Ovary (tissue), 9 donors: ENCODE measurements around the gene TF. TPM values are rescaled to one million over a fixed set of nuclear protein-coding genes. Genes with fewer than 3 reads are reported as not detected.

ENCODE experiments used
- DNase-seq, 5 donors: peaks; one replicate each; pipeline ENCODE4 v3.0.0-alpha.2; 2019 to 2020
- H3K27ac ChIP-seq, 2 donors: fragments of 200-600 bp; one replicate each; pipeline versions ENCODE4 v1.5.1 to v1.8.0; 2019 to 2022
- H3K27me3 ChIP-seq: fragments of 200-600 bp; one replicate; pipeline ENCODE4 v1.8.0; 2022
- H3K36me3 ChIP-seq: fragments of 200-600 bp; sonication (generic); one replicate; pipeline ENCODE4 v1.5.1; 2019
- H3K4me1 ChIP-seq: one replicate; pipeline ENCODE4 v1.8.1; 2013; ENCODE audit warnings: mild to moderate bottlenecking, moderate library complexity; ENCODE audit not compliant: insufficient read depth
- H3K4me3 ChIP-seq: fragments of 200-600 bp; sonication (generic); one replicate; pipeline ENCODE4 v1.5.1; 2017
- H3K9me3 ChIP-seq, 2 donors: fragments of 200-600 bp in 1 of 2; sonication (generic) in 1 of 2; one replicate each; pipeline versions ENCODE4 v1.5.1 to v1.8.1; 2013 to 2019; ENCODE audit warnings: mild to moderate bottlenecking in 1 of 2, moderate library complexity in 1 of 2
- EP300 ChIP-seq: sonication (generic); formaldehyde crosslinking; IDR thresholded peaks from one replicate; pipeline ENCODE4 v1.6.1; 2017; ENCODE audit warnings: antibody characterized with exemption
- POLR2A ChIP-seq: fragments of 450-650 bp; IDR thresholded peaks from one replicate; pipeline ENCODE4 v1.6.1; 2017; ENCODE audit warnings: antibody characterized with exemption, mild to moderate bottlenecking, moderate library complexity
- WGBS, 3 donors: extraction: QIAGEN DNeasy Blood & Tissue Kit in 1 of 3; methylation state at CpG; one replicate each; pipeline versions ENCODE4 v1.1.5 to v1.1.7; 2013 to 2017; 5-methylcytosine and 5-hydroxymethylcytosine counted together
- intact Hi-C, 4 donors: fragments of 100-400 bp; cut with DNase I; formaldehyde crosslinking; loops; one replicate each; pipeline versions ENCODE4 v1.11.0 to v1.15.1; 2022 to 2023
- polyA plus RNA-seq, 2 donors: library from polyadenylated mRNA; stranded (reverse); fragments of 200-250 nt in 1 of 2; fragments of 350-450 nt in 1 of 2; fragmentation: Illumina TruSeq in 1 of 2; extraction: RNeasy Lipid Tissue Mini Kit (QIAGEN cat#74804) in 1 of 2; gene quantifications; one replicate each; pipeline ENCODE4 v1.2.3, GENCODE V29; 2013 to 2014
- total RNA-seq, 7 donors: library from RNA; depleted of rRNA in 2 of 7; stranded (reverse); fragments of >200 nt in 2 of 7; fragmentation: NEBNext Ultra II Directional in 3 of 7; extraction: Animal tissue kit (Norgen Biotek cat#: 25700) in 3 of 7; gene quantifications; one replicate each; pipeline versions ENCODE4 v1.1.0 to v1.2.4, GENCODE V29; 2016 to 2023
- TF ChIP-seq, protein P1 (sequence below), 3 donors: fragments of 450-650 bp in 2 of 3; fragments of 200-600 bp in 1 of 3; IDR thresholded peaks; one replicate each; pipeline versions ENCODE4 v1.5.1 to v1.8.0; 2016 to 2022; ENCODE audit warnings: antibody characterized with exemption in 3 of 3, mild to moderate bottlenecking in 1 of 3
- donor health status: DM: no; HTN: no; CAD: no; lungs with moderate emphysema.
- donor health status: DM: no; HTN: no; CAD: no.
- donor health status: Bipolar disorder and iron deficiency.
- donor health status: DM: yes; HTN: yes; CAD: no.
- donor health status: DM: no; HTN: no; CAD: no.
- donor health status: DM: yes; HTN: yes; CAD: no.

The TF gene
- total and polyA plus RNA-seq, 9 donors = under 0.01 to 18.1 (median 2.0) TPM

DNA sequence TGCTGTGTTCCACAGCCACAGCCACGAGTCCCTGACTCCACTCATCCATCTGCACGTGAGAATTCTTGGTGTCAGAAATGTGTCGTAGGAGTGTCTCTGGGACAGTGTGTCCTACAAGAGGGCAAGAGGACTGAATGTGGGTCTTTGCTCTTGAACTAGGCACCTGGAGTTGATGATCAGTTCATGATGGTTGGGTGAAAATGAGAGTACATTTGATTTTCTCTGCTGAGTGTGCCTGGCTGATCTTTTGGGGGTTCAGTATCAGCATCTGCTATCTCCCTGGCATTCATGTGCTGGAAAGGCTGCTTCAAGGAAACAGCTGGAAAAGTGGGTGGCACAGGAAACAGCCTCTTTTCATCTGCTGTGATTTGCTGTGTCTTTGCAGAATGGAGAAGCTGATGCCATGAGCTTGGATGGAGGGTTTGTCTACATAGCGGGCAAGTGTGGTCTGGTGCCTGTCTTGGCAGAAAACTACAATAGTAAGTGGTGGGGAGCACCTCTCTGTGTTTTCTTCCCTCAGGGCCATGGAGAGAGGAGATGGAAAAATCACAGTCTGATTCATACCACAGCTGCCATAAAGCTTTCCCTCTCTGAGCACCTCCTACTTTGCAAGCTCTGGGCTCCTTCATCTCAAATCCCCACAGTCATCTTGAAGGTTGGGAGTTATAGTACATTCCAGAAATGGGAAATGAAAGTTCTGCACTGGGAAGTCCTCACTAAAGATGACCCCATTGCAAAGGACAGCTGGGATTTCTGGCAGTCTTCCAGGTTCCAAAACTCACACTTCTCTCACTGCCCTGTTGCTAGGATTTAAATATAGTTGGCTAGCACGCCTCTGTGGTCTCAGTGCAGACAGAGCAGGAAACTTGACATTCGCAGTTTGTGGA lies 17.8 kb downstream of the TF start:
- H3K36me3 ChIP-seq = no peaks in the 10 kb centered on the region
- WGBS, 3 donors = 55 to 60% (median 59%) methylated on average over 6 of the region's 6 CpGs
- no peaks in the 10 kb centered on the region for H3K27me3 ChIP-seq
- no peaks in the 10 kb centered on the region for H3K4me1 ChIP-seq
- TF ChIP-seq POLR2A = no peak
- TF ChIP-seq, protein P1, sequence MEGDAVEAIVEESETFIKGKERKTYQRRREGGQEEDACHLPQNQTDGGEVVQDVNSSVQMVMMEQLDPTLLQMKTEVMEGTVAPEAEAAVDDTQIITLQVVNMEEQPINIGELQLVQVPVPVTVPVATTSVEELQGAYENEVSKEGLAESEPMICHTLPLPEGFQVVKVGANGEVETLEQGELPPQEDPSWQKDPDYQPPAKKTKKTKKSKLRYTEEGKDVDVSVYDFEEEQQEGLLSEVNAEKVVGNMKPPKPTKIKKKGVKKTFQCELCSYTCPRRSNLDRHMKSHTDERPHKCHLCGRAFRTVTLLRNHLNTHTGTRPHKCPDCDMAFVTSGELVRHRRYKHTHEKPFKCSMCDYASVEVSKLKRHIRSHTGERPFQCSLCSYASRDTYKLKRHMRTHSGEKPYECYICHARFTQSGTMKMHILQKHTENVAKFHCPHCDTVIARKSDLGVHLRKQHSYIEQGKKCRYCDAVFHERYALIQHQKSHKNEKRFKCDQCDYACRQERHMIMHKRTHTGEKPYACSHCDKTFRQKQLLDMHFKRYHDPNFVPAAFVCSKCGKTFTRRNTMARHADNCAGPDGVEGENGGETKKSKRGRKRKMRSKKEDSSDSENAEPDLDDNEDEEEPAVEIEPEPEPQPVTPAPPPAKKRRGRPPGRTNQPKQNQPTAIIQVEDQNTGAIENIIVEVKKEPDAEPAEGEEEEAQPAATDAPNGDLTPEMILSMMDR (IDR thresholded peaks at IDR 0.05) = no peak
- no peak for TF ChIP-seq EP300
- intact Hi-C loops = no loop called here
- no peaks in the 10 kb centered on the region for H3K9me3 ChIP-seq
- H3K4me3 ChIP-seq = no peak overlapping the region
- H3K27ac ChIP-seq = no peak overlapping the region
- no peak for DNase-seq

DNA sequence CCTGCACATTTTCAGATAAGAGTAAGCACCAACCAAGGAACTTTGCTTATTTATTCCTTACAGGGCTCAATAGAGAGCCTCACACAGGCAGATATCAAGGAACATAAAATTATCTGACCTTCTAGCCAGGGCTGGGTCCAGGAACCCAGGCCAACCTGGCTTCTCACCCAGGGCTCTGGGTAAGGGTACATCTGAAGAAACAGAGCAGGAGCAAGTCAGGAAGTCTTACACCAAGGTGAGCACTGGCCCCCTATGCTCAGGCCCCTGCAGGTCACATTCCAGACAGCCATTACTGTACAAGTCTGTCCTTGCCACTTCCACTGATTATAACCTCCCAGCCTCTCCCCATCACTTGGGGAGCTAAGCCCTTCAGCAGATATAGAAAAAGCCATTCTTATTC lies 19.1 kb downstream of the TF start:
- Histone ChIP-seq H3K4me1 (no peaks in the 10 kb centered on the region), H3K27me3 (no peaks in the 10 kb centered on the region), H3K9me3 (no peaks in the 10 kb centered on the region), H3K4me3 (no peak overlapping the region), H3K36me3 (no peaks in the 10 kb centered on the region), H3K27ac (no peak overlapping the region)
- TF ChIP-seq, protein P1 (IDR thresholded peaks at IDR 0.05) = no peak
- TF ChIP-seq POLR2A = no peak
- TF ChIP-seq EP300 = no peak
- intact Hi-C loops = no loop called here
- DNase-seq = no peak

DNA sequence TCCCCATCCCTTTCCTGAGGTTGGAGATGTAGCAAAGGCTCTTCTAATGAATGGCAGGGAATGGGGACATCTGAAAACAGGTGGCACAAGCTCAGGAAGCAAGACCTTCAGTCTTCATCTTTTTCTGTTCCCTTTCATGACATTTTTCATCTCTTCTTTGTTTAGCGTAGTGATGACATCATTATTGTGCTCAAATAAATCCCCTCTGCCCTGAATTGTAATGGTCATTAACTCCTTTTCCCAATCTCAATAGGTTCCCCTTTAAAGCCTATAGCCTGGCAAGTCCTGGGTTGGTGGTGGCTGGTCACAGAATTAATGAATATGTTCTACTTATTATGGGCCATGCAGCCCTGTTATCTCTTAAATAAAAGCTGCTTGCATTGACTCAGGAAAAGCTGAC lies 21.4 kb downstream of the TF start:
- Histone ChIP-seq H3K4me1 (no peaks in the 10 kb centered on the region), H3K27me3 (no peaks in the 10 kb centered on the region), H3K27ac (no peak overlapping the region), H3K9me3 (no peaks in the 10 kb centered on the region), H3K36me3 (no peaks in the 10 kb centered on the region), H3K4me3 (no peak overlapping the region)
- 90 to 97% (median 94%) methylated on average over 1 of the region's 1 CpG for WGBS, 3 donors
- intact Hi-C loops = no loop called here
- TF ChIP-seq, protein P1 (IDR thresholded peaks at IDR 0.05) = no peak
- TF ChIP-seq POLR2A (no peak), EP300 (no peak)
- no peak for DNase-seq

DNA sequence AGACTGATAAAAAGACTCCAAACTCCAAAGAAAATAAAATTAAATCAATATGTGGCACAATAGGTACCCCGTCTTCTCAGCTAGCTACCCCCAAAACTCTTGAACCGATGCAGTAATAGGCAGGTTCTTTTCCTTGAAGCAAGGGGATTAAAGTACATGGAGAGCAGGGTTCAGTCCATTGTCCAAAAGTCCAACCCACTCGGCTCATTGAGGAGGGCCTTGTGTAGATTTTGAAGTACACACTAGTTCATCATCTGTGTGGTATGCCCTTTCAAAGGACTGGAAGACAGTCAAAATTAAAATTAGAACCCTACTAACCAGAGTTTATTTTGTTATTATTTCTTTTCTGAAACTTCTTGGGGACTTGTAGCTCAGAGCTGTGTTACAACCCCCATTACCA lies 23.3 kb downstream of the TF start:
- Histone ChIP-seq H3K36me3 (no peaks in the 10 kb centered on the region), H3K9me3 (no peaks in the 10 kb centered on the region), H3K27ac (no peak overlapping the region), H3K27me3 (no peaks in the 10 kb centered on the region), H3K4me1 (no peaks in the 10 kb centered on the region), H3K4me3 (no peak overlapping the region)
- no peak for TF ChIP-seq POLR2A
- no peak for TF ChIP-seq EP300
- TF ChIP-seq, protein P1 (IDR thresholded peaks at IDR 0.05) = no peak
- intact Hi-C loops = no loop called here
- DNase-seq = no peak
- 90 to 98% (median 94%) methylated on average over 3 of the region's 3 CpGs for WGBS, 3 donors
